Mesothelial cell of epicardium (in vitro differentiated cells): ENCODE measurements around the gene SMARCB1. TPM values are rescaled to one million over a fixed set of nuclear protein-coding genes. Genes with fewer than 3 reads are reported as not detected.

Source experiments
- DNase-seq, 2 experiments: peaks; one replicate each; pipeline ENCODE4 v3.0.0; 2021; ENCODE audit warnings: low spot score in 2 of 2; ENCODE audit not compliant: unreplicated experiment in 2 of 2
- H3K27ac Mint-ChIP-seq: 2 replicates; pipeline ENCODE4 v1.8.0; 2021; ENCODE audit warnings: mixed read lengths
- H3K27me3 Mint-ChIP-seq: 2 replicates; pipeline ENCODE4 v1.8.0; 2021; ENCODE audit warnings: low read depth, mixed read lengths
- H3K36me3 Mint-ChIP-seq: 2 replicates; pipeline ENCODE4 v1.8.0; 2021; ENCODE audit warnings: mixed read lengths
- H3K4me1 Mint-ChIP-seq: 2 replicates; pipeline ENCODE4 v1.8.0; 2021; ENCODE audit warnings: mixed read lengths
- H3K4me3 Mint-ChIP-seq: 2 replicates; pipeline ENCODE4 v1.8.0; 2021; ENCODE audit warnings: mild to moderate bottlenecking, moderate library complexity, mixed read lengths
- H3K9me3 Mint-ChIP-seq: 2 replicates; pipeline ENCODE4 v1.8.0; 2021; ENCODE audit warnings: mixed read lengths
- total RNA-seq: library from RNA; stranded (reverse); gene quantifications from 3 replicates; pipeline ENCODE4 v1.2.1, GENCODE V29; 2021
- TF ChIP-seq, protein P1 (sequence below): fragments of 200-600 bp; sonication (generic); IDR thresholded peaks from one replicate; pipeline ENCODE4 v1.5.0; 2021; ENCODE audit warnings: antibody characterized with exemption; ENCODE audit not compliant: unreplicated experiment

SMARCB1 gene
- total RNA-seq, 1 donor from 2014 or later: 182 TPM

GRCh38 chr22:23744485-23744884 is 42.3 kb upstream of the SMARCB1 start:
- TF ChIP-seq, protein P1, sequence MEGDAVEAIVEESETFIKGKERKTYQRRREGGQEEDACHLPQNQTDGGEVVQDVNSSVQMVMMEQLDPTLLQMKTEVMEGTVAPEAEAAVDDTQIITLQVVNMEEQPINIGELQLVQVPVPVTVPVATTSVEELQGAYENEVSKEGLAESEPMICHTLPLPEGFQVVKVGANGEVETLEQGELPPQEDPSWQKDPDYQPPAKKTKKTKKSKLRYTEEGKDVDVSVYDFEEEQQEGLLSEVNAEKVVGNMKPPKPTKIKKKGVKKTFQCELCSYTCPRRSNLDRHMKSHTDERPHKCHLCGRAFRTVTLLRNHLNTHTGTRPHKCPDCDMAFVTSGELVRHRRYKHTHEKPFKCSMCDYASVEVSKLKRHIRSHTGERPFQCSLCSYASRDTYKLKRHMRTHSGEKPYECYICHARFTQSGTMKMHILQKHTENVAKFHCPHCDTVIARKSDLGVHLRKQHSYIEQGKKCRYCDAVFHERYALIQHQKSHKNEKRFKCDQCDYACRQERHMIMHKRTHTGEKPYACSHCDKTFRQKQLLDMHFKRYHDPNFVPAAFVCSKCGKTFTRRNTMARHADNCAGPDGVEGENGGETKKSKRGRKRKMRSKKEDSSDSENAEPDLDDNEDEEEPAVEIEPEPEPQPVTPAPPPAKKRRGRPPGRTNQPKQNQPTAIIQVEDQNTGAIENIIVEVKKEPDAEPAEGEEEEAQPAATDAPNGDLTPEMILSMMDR: no peak
- Mint-ChIP-seq H3K27ac (no peak overlapping the region), H3K36me3 (peaks cover 35% of the 10 kb centered on the region)

DNA sequence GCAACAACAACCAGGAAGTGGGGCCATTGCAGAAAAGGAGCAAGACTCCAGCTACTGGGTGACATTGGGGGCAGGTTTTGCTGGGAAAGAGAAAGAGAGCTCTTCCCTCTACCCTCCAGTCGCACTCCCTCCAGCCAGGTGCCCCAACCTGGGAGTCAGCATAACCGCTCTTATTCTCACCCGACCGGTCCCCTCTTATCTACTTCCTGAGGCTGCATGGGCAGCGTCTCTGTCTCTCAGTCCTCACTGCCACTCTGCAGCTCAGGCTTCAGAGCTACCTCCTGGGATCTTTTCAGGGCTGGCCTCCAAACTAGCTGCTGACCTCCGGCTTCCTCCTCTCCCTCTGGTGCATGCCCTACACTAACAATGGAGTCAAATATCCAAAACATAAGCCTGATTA is 41.0 kb upstream of the SMARCB1 start:
- Mint-ChIP-seq H3K27ac (no peak overlapping the region), H3K36me3 (peaks cover 34% of the 10 kb centered on the region), H3K4me1 (peaks cover 12% of the 10 kb centered on the region), H3K9me3 (peaks cover 12% of the 10 kb centered on the region), H3K4me3 (no peak overlapping the region), H3K27me3 (no peaks in the 10 kb centered on the region)
- TF ChIP-seq, protein P1: no peak
- DNase-seq: no peak

More at GRCh38 chr22:23744485-23744884, 42.3 kb upstream of the SMARCB1 start:
- H3K4me3 Mint-ChIP-seq: no peak overlapping the region
- no peaks in the 10 kb centered on the region for H3K27me3 Mint-ChIP-seq
- H3K9me3 Mint-ChIP-seq: peaks cover 12% of the 10 kb centered on the region
- no peaks in the 10 kb centered on the region for H3K4me1 Mint-ChIP-seq
- DNase-seq: no peak

DNA sequence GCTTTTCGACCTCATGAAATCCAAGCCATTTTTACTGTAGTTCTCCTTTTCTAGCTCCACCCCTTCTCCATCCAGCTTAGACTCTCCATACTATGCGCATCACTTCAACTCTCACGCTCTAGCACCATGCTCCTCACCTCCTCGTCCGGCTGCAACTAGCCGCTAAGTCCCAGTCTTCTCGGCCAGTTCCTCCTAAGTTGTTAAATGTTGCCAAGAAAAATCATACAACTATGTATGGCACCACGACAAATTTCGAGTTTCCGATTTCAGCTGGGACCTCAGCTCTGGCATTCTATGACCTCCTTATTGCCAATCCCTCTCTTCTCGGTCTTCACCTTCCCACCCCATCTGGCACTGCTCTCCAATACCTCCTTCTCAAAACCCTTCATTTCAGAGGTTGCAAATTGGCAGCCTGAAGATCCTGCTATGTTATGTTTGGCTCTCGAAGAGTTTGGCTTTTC is 36.9 kb upstream of the SMARCB1 start:
- no peak for DNase-seq
- peaks cover 13% of the 10 kb centered on the region for H3K36me3 Mint-ChIP-seq
- H3K27ac Mint-ChIP-seq: peak overlapping the region; percentile 96
- peak overlapping the region; percentile 76 for H3K4me3 Mint-ChIP-seq
- peaks cover 18% of the 10 kb centered on the region for H3K4me1 Mint-ChIP-seq
- H3K27me3 Mint-ChIP-seq: no peaks in the 10 kb centered on the region
- TF ChIP-seq, protein P1: no peak
- peaks cover 4% of the 10 kb centered on the region for H3K9me3 Mint-ChIP-seq

DNA sequence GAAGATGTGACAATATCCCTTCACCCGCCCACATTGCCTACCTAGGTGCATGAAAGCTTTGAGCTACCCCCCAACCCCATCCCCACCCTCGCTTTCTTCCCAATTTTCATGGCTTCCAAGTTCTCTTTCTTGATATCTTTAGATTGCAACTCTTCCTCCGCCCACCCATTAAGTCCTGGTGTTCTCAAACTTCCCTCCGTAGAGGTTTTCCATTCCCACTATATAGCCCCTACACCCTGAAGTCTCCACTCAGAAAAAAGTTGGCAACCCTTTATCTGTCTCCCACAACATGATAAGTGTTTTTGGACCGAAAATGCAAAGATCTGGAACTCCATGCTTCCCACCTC is 36.4 kb upstream of the SMARCB1 start:
- peak overlapping the region; percentile 76 for H3K4me3 Mint-ChIP-seq
- DNase-seq: no peak
- H3K36me3 Mint-ChIP-seq: peaks cover 9% of the 10 kb centered on the region
- no peaks in the 10 kb centered on the region for H3K27me3 Mint-ChIP-seq
- H3K27ac Mint-ChIP-seq: peak overlapping the region; percentile 96
- TF ChIP-seq, protein P1: no peak
- peaks cover 18% of the 10 kb centered on the region for H3K4me1 Mint-ChIP-seq
- H3K9me3 Mint-ChIP-seq: no peaks in the 10 kb centered on the region

GRCh38 chr22:23750714-23751440 is 35.9 kb upstream of the SMARCB1 start, which contains the start of gene ZNF70:
Gene ZNF70 (minus strand): TSS chr22:23751112. CDS start chr22:23745140, 5,972 bp downstream.
- TF ChIP-seq, protein P1: no peak
- peak; percentile 88 for DNase-seq
- Mint-ChIP-seq H3K4me1 (peaks cover 18% of the 10 kb centered on the region), H3K4me3 (peak within 1 kb of the TSS; percentile 76), H3K27ac (peak within 1 kb of the TSS; percentile 96), H3K27me3 (no peaks in the 10 kb centered on the region), H3K9me3 (no peaks in the 10 kb centered on the region), H3K36me3 (peaks cover 8% of the 10 kb centered on the region)
